ENCODE measurements around the gene CGNL1. TPM values are rescaled to one million over a fixed set of nuclear protein-coding genes. Genes with fewer than 3 reads are reported as not detected.

CGNL1 gene
- polyA plus RNA-seq, 1 of the 3 experiments (the other 2 are of a cell fraction), result 0.23 TPM

DNA sequence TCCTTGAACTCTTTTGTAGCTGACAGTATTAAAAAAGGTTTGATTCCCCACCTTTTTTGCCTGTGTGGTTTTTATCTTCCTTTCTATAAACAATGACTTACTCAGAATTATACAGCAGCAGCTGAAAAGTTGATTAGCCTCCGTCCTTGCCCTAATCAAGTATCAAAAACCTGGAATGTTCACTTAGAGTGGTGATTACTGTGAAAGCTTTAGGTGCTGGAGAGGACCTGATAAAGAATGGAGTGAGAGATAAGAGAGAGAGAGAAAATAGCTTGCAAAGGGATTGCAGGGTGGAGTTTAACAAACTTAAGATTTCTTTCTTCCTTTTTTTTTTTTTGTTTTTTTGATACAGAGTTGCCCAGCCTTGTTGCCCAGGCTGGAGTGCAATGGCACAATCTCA lies 6.7 kb downstream of the CGNL1 start:
- H3K4me1 ChIP-seq (ENCODE audit: control insufficient read depth in 1 of 2, insufficient read depth in 2 of 2, low read depth in 1 of 2, low read length in 1 of 2), result peaks cover 0 to 15% of the 10 kb centered on the region in 2 experiments; a peak in 1 of 4 replicates
- no peak for DNase-seq
- no peaks in the 10 kb centered on the region for H3K79me2 ChIP-seq (ENCODE audit: insufficient read depth)
- no peaks in the 10 kb centered on the region for H3K27me3 ChIP-seq (ENCODE audit: insufficient read depth)
- H3K4me2 ChIP-seq, result no peak overlapping the region
- no peak overlapping the region for H2AFZ ChIP-seq (ENCODE audit: low read depth)
- no peaks in the 10 kb centered on the region for H3K9me3 ChIP-seq
- CTCF ChIA-PET, result interaction anchor here (1.1 to 2.0 kb wide), 2 partner anchors 18 to 57 kb away, joined by 3 to 6 read pairs; no protein-coding TSS in a partner anchor
- 61% methylated on average over 1 of the region's 1 CpG for WGBS (ENCODE audit: low lambda C conversion rate)
- H3K4me3 ChIP-seq (ENCODE audit: low read depth in 2 of 2, low read length in 1 of 2), result no peak overlapping the region
- H3K27ac ChIP-seq (ENCODE audit: low read depth in 2 of 2, low read length in 1 of 2), result no peak overlapping the region
- TF ChIP-seq NRF1 (IDR thresholded peaks at IDR 0.05; ENCODE audit: low read depth, low read length) (no peak), NFIC (IDR thresholded peaks at IDR 0.05; ENCODE audit: borderline replicate concordance) (no peak), EZH2phosphoT487 (IDR thresholded peaks at IDR 0.05; ENCODE audit: borderline replicate concordance, low read depth) (no peak), IRF3 (IDR thresholded peaks at IDR 0.05; ENCODE audit: low read depth, low read length) (no peak), TEAD4 (IDR thresholded peaks at IDR 0.05; ENCODE audit: borderline replicate concordance, insufficient read depth) (no peak), SIN3A (IDR thresholded peaks at IDR 0.05; ENCODE audit: borderline replicate concordance, low read depth, low read length) (no peak), RXRA (IDR thresholded peaks at IDR 0.05; ENCODE audit: borderline replicate concordance, low read depth) (no peak), FOSL2 (IDR thresholded peaks at IDR 0.05; ENCODE audit: borderline replicate concordance, low read depth) (no peak), GABPA (IDR thresholded peaks at IDR 0.05; ENCODE audit: low read depth) (no peak), POLR2AphosphoS5 (IDR thresholded peaks at IDR 0.05; ENCODE audit: low read depth, low read length) (no peak), PBX3 (IDR thresholded peaks at IDR 0.05) (no peak), TCF12 (IDR thresholded peaks at IDR 0.05) (no peak), ZBTB33 (IDR thresholded peaks at IDR 0.05; ENCODE audit: borderline replicate concordance, low read depth) (no peak), FOXM1 (IDR thresholded peaks at IDR 0.05; ENCODE audit: low read depth) (no peak), GATA2 (CRISPR knock-in tag; IDR thresholded peaks at IDR 0.05) (no peak), RAD21 (IDR thresholded peaks at IDR 0.05; ENCODE audit: low read length) (no peak), MEF2A (IDR thresholded peaks at IDR 0.05; ENCODE audit: borderline replicate concordance, low read depth) (no peak), YY1 (IDR thresholded peaks at IDR 0.05; ENCODE audit: low read depth) (no peak), ELF1 (IDR thresholded peaks at IDR 0.05) (no peak)
- TF ChIP-seq, protein P1, sequence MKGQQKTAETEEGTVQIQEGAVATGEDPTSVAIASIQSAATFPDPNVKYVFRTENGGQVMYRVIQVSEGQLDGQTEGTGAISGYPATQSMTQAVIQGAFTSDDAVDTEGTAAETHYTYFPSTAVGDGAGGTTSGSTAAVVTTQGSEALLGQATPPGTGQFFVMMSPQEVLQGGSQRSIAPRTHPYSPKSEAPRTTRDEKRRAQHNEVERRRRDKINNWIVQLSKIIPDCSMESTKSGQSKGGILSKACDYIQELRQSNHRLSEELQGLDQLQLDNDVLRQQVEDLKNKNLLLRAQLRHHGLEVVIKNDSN (IDR thresholded peaks at IDR 0.05; ENCODE audit: borderline replicate concordance, low read depth), result no peak
- H3K9me2 ChIP-seq, result no peaks in the 10 kb centered on the region
- no peaks in the 10 kb centered on the region for H4K20me1 ChIP-seq (ENCODE audit: insufficient read depth)
- POLR2A ChIA-PET, result no interaction called here
- H3K36me3 ChIP-seq (replicated peaks in 1 of 2; ENCODE audit: control insufficient read depth in 1 of 2, insufficient read depth in 2 of 2, low read length in 1 of 2), result no peaks in the 10 kb centered on the region
- H3F3A ChIP-seq (replicated peaks; ENCODE audit: insufficient read depth), result no peaks in the 10 kb centered on the region
- no peak overlapping the region for H3K9ac ChIP-seq
